Jurkat, Clone E6-1 (cell line): ENCODE data around the gene RASA2. TPM values are rescaled to one million over a fixed set of nuclear protein-coding genes. Genes with fewer than 3 reads are reported as not detected.

Source experiments
- DNase-seq: peaks from one replicate; pipeline ENCODE4 v3.0.0-alpha.2; 2011; ENCODE audit warnings: low read depth, low spot score
- H3K4me3 ChIP-seq: 2 replicates; pipeline ENCODE4 v1.5.1; 2011; ENCODE audit warnings: mild to moderate bottlenecking, low read length, control low read depth, moderate library complexity
- polyA plus RNA-seq: library from polyadenylated mRNA; unstranded; fragments of >200 nt; gene quantifications from one replicate; pipeline ENCODE4 v1.2.1, GENCODE V29; 2012; ENCODE audit warnings: missing spikeins; ENCODE audit not compliant: insufficient read length, insufficient read depth

Gene RASA2, protein sequence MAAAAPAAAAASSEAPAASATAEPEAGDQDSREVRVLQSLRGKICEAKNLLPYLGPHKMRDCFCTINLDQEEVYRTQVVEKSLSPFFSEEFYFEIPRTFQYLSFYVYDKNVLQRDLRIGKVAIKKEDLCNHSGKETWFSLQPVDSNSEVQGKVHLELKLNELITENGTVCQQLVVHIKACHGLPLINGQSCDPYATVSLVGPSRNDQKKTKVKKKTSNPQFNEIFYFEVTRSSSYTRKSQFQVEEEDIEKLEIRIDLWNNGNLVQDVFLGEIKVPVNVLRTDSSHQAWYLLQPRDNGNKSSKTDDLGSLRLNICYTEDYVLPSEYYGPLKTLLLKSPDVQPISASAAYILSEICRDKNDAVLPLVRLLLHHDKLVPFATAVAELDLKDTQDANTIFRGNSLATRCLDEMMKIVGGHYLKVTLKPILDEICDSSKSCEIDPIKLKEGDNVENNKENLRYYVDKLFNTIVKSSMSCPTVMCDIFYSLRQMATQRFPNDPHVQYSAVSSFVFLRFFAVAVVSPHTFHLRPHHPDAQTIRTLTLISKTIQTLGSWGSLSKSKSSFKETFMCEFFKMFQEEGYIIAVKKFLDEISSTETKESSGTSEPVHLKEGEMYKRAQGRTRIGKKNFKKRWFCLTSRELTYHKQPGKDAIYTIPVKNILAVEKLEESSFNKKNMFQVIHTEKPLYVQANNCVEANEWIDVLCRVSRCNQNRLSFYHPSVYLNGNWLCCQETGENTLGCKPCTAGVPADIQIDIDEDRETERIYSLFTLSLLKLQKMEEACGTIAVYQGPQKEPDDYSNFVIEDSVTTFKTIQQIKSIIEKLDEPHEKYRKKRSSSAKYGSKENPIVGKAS
- 13.6 TPM for polyA plus RNA-seq

DNA sequence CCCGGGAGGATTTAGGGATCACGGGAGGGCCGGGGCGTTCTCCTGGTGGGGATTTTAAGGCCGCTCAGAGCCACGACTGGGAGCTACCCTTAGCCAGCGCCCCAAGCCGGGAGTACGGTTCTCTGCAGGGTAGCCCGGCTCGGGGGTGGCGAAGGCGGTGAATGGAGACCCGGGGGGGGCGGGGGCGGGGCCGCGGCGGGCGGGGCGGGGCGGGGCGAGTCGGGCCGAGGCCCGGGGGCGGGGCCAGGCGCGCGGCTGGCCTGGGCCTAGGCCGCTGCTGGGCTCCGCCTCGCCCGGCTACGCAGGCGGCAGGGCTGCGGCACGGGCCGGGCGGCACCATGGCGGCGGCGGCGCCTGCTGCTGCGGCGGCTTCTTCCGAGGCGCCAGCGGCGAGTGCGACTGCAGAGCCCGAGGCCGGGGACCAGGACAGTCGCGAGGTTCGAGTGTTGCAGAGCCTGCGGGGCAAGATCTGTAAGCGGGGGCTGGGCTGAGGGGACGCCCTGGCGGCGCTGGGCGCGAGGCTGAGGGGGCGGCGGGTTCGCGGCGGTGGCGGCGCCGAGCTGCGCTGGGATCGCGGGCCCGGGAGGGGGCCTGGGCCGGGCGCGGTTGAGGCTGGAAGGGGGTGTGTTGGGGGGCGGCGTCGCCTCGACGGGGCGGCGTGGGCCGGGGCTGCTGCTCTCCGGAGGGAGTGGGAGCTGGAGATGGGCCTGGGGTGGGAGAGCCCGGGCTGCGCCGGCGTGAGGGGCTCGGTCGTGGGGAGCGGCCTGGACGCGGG, at the start of gene RASA2:
RASA2 (plus strand) TSS at position 282 of the 775 bp plus-strand sequence; CDS start at position 339, 57 bp downstream.
- peak within 1 kb of the TSS; percentile 65 for H3K4me3 ChIP-seq
- DNase-seq: no peak

DNA sequence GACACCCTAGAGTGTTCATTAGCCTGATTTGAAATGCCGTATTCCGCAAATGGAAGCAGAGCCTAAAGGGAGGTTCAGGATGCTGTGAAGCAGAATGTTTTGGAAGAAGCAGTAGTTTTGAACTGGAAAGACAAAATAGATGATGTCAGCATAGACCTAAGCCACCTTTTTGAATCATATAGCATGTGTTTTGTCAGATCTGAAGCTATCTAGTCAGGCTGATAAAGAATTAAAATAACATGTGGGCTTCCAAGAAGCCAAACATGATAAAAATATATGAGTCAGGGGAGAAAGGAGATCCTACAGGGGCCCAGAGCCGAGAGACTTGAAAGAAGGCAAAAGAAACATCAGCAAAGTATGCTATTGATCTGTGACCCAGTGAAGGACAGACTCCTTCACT, 47.2 kb upstream of the RASA2 start:
- DNase-seq: no peak
- no peak overlapping the region for H3K4me3 ChIP-seq

DNA sequence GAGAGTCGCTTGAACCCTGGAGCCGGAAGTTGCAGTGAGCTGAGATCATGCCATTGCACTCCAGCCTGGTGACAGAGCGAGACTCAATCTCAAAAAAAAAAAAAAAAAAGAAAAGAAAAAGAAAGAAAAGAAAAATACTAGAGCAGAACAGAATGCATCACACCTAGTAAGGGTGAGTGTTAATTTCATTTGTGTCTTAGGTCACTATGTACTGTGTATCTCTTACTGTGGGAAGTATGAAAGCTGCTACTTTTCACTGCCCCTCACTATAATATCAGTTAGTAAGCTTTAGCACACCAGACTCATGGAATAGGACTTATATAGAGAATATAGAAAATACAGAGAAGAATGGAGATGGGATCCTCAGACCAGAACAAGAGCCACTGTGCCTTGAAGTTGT, 45.9 kb upstream of the RASA2 start:
- no peak overlapping the region for H3K4me3 ChIP-seq
- DNase-seq: no peak

DNA sequence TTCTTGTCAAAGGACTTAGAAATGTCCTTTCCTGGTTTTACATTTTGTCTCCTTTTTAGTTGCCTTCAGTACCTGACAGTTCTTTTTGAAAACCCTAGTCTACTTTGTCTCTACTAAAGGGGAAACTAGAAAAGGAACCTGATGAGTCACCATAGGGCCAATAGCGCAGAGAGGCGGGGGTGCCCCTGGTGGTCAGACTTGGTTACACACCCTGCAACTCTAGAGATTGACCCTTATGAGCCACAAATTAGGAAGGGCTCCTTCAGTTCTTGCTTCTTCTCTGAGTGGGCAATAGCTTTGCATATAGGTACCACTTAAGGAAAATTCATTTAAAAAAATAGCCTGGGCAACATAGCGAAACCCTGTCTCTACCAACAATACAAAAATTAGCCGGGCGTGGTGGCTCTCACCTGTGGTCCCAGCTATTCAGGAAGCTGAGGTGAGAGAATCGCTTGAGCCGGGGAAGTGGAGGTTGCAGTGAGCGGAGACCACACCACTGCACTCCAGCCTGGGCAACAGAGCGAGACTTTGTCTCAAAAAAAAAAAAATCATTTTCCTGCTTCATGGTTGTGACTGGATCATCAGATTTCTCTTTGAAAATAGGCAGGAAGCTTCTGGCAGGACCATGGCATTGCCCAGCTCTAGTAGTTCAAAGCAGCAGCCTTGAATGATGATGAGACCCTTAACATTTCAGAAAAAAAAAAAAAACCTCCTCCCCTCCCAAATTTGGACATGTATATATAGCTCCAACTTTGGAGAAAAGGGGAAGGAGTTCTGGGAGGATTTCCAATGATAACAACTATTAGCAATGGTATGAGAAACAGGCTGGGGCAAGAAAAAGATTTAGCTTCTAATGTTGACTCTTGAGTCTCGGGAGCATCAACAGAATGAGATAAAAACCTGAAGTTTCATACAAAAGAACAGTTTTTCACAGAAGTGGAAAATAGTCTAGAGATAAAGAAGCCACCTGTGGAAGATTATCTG, 45.2 kb upstream of the RASA2 start:
- H3K4me3 ChIP-seq: no peak overlapping the region
- DNase-seq: peak; percentile 63

DNA sequence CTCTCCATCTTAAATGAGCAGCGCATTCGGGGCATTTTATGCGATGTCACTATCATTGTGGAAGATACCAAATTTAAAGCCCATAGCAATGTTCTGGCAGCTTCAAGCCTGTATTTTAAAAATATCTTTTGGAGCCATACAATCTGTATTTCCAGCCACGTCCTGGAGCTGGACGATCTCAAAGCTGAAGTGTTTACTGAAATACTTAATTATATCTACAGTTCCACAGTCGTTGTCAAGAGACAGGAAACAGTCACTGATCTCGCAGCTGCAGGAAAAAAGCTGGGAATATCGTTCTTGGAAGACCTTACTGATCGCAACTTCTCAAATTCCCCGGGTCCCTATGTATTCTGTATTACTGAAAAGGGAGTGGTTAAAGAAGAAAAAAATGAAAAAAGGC, 44.4 kb upstream of the RASA2 start:
- DNase-seq: no peak

DNA sequence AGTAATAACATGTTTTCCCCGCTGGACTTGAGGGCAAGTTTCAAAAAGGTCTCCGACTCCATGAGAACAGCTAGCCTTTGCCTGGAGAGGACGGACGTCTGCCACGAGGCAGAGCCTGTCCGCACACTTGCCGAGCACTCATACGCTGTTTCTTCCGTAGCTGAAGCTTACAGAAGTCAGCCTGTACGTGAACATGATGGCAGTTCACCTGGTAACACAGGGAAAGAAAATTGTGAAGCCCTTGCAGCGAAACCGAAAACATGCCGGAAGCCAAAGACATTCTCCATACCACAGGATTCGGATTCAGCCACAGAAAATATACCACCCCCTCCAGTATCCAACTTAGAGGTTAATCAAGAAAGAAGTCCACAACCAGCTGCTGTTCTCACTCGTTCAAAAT, 43.9 kb upstream of the RASA2 start:
- H3K4me3 ChIP-seq: no peak overlapping the region
- DNase-seq: no peak

More for the DNA sequence above, 44.4 kb upstream of the RASA2 start:
- no peak overlapping the region for H3K4me3 ChIP-seq

DNA sequence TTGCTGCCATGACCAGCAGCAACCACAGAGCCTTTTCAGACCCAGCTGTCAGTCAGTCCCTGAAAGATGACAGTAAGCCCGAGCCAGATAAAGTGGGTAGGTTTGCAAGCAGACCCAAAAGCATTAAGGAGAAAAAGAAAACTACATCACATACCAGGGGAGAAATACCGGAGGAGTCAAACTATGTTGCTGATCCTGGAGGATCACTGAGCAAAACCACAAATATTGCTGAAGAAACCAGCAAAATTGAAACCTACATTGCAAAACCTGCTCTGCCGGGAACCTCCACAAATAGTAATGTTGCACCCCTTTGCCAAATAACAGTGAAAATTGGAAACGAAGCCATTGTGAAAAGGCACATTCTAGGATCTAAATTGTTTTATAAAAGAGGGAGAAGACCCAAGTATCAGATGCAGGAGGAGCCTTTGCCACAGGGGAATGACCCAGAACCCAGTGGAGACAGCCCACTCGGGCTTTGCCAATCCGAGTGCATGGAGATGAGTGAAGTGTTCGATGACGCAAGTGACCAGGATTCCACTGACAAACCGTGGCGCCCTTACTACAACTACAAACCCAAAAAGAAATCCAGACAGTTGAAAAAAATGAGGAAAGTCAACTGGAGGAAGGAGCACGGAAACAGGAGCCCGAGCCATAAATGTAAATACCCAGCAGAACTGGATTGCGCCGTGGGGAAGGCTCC, 42.1 kb upstream of the RASA2 start:
- H3K4me3 ChIP-seq: no peak overlapping the region
- no peak for DNase-seq

DNA sequence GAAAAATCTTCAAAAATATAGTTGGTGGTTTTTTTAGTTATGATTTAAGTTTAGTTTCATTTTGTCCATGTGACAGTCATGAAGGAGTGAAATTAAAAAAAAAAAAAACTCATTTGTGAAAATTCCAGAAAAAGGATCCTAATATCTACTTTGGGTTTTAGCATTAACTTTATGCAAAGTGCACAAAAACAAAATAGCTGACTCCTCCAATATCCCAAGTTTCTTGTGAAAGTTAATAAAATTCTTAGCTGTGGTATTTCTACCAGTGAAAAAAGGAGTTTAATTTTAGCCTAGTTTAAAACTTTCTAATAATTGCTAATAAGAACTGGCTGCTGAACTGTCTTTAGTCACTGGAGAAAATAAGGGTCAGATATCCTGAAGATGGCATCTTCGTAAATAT, 40.8 kb upstream of the RASA2 start:
- DNase-seq: no peak
- H3K4me3 ChIP-seq: no peak overlapping the region

DNA sequence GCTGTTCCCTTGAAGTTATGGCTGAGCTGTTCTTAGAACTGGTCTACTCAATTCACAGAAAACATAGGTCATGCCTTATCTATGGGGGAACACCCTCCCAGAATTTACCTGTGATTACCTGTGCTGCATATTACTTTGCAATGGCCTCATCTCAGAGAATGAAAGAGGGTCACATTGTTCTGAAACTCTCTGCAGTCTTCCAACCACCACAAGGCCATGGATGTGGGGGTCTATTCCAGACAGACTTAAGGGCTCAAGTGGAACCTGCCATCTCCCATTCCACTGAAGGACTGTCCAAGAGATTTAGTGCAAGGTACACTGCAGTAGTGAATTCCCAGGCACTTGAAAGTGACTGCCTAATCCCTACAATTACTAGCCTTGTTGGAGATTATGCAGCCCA, 40.1 kb upstream of the RASA2 start:
- no peak overlapping the region for H3K4me3 ChIP-seq
- DNase-seq: no peak

DNA sequence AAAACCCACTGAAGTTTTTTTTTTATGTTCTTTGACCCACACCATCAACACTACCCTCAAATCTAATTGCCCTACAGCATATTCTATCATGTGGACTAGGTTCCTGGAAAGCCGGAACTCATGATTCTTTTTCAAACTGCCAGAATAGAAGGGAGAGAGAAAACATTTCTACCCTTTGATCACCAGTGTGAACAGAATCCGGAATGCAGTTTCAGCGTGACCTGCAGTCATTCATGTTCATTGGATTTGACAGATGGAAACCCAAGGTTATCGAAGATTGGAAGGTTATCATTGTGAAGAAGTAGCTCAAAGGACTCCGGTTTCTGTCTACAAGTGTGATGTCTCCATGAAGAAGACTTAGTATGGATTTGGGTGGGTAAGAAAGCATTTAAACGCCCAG, 39.4 kb upstream of the RASA2 start:
- no peak overlapping the region for H3K4me3 ChIP-seq
- DNase-seq: no peak

DNA sequence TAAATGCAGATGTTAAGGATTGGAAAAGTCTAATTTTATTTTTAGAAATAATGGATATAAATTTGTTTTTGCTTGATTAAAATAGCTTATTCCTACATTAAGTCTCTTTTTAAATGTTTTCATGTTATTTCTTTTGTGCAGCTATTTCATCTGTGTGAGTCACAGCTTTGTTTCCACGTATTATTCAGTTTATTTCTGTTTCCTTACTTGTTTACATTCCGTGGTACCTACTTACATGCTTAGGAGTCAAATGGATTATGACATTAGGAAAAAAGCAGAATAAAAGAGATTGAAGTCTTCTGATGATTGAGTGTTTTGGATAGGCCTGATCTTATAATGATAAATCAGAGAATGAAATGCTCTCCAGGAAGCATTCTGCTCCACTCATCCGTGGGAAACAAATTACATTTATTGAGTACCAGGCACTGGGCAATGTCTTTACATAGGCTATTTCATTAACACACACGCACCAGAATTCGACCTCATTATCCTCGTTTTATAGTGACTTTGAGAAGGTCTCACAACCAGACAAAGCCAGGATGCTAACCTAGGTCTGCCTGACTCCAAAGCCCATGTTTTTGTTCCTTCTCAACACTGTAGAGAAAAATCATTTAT, 38.1 kb upstream of the RASA2 start:
- no peak overlapping the region for H3K4me3 ChIP-seq
- no peak for DNase-seq

DNA sequence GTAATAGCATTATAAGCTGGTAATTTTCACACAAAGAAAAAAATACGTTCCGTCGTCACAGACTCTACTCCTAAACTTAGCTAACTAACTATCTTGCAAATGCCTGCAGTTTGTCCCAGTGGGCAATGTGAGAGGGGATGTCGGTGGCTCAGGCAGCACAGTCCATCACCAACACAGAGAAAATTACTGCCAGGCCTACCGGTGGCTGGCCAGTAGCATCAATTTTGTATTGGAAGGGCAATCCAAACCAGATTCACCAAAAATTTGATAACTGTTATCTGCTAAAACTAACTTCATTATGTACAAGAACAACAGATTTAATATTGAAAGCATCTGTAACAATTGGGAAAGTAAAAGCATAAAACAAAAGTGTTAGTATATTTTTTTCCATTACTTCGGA, 37.4 kb upstream of the RASA2 start:
- no peak for DNase-seq
- no peak overlapping the region for H3K4me3 ChIP-seq

DNA sequence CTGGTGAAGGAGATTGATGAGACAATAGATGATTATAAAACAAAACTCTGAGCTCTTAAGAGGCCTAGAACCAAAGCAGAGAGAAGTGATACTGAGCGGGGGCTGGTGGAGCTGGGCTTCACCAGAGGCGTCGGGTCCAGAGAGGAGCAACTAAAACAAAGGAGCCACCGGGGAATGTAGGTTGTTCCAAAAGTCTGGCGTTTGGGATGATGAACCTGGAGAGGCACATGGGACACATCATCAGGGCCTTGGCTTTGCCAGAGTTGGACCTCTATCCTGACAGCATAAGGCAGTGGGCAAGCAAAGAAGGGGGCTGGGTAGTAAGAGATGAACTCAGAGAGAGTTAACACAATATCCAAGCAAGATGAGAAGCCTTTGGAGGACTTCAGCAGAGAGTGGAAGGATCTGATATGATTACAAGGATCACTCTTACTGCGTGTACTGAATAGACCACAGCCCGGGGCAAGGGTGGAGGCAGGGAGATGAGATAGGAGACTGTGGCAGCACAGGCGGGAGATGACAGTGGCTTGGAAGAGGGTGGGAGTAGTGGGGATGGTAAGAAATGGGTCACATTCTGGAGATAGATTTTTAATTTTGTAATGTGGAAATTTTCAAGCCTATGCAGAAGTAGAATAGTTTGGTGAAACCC, 36.0 kb upstream of the RASA2 start:
- no peak for DNase-seq

DNA sequence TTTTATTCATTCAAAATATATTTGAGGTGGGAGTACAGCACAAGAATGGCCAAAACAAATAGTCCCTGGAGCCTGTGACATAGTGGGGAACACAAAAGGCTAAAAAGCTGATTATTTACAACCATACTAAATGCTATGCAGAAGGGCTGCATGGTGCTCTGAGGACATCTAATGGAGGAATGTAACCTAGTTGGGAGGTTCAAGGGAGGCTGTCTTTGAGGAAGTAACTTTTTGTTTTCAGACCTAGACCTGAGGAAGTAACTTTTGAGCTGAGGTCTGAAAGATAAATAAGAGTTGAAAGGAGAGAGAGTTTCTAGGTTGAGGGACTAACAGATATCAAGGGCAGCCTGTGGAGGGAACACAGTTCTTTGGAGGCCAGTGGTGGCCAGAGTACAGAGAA, 34.8 kb upstream of the RASA2 start:
- DNase-seq: peak; percentile 63
- H3K4me3 ChIP-seq: no peak overlapping the region

More for the DNA sequence above, 36.0 kb upstream of the RASA2 start:
- H3K4me3 ChIP-seq: no peak overlapping the region

DNA sequence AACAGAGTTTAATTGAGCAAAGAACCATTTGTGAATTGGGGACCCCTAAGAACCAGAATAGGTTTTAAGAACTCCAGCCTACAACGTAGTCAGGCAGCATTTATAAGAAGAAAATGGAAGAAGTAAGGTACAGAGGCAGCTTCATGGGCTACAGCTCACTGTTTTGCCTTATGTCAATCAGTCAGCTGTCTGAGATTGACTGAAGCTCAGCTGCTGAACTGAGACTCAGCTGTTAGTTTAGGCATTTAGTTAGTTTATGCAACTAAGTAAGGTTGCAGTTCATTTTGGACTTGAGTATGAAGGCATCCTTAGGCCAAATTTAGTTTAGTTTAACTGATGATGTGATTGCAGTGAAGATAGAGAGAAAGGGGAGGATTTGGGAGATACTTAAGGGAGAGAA, 34.1 kb upstream of the RASA2 start:
- H3K4me3 ChIP-seq: no peak overlapping the region
- no peak for DNase-seq

DNA sequence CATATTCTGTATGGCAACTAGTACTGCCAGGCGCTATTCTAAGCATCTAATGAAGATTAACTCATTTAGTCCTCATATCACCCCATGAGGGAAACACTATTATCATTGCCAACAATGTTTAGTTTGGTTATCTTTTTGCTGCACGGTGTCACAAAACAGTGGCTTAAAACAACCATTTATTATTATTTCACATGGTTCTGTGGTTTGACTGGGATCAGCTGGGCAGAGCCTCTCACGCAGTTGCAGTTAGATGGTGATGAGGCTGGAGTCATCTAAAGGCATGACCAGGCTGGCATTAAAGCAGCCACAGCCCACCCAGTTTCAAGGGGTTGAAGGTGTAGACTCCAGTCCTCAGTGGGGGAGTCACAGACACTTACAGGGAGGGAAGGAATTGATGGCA, 32.8 kb upstream of the RASA2 start:
- no peak for DNase-seq
- no peak overlapping the region for H3K4me3 ChIP-seq
